Measurements from ENCODE around the gene PLEKHF1.

DNA sequence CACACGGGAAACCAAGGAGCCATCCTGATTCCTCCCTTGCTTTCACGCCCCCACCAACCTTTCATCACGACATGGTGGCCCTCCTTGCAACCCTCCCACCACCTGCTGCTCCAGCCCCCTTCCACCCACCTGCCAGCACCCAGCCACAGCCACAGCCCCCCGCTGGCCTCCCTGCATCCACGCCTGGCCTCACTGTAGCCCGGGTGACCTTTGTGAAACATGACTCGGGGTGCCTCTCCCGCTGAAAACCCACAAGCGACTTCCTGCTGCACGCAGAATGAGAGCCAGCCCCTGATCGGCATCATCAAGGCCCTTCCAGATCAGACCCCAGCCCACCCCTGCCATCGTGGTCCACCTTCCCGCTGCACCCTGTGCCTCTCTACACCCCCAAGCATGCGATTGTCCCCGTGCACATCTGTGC is 44.3 kb upstream of the PLEKHF1 start:
- TF ChIP-seq EZH2 (IDR thresholded peaks at IDR 0.05; ENCODE audit: insufficient read depth, poor library complexity, severe bottlenecking) (no peak), EZH2phosphoT487 (IDR thresholded peaks at IDR 0.05; ENCODE audit: insufficient read depth, low read depth) (no peak)

Data from GM23248 (cell line).